ENCODE results near the gene DUSP22.

DUSP22 gene

DNA sequence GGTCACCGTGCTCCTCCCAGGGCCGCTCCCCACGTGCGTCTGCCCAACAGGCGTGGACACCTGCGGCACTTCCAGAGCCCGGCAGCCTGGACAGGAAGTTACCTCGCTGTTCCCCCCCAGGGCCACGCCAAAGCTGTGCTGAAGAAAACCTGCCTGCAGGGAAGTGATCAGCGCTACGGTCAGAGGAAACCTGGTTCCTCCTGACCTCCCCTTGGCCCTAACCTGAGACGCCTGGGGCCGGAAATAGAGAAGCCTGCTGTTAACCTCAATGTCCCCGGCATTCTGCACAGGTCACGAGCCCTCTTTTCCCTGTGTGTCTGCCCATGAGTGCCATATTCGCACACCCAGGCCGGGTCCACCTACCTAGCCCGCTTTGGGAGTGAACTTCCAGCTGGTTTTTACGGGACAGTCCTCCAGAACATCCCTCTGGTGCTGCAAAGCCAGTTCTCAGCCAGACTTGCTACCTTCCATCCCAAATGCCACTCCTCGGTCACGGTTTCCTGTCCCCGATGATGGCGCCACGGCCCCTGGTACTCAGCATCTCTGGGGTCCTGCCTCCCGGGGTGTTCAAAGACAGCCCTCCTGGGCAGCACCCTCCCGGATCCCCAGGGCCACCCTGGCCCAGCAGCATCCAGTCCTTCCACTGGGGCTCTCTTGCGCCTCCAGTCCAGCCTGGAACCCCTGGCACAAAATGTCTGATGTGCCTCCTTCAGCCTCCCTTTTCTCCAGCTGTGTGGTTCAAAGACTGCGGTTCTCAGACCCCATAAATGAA lies 87.3 kb downstream of the DUSP22 start:
- ATAC-seq, result no peak
- TF ChIP-seq ISL1 (CRISPR knock-in tag; IDR thresholded peaks at IDR 0.05) (no peak), ZNF565 (CRISPR knock-in tag; conservative IDR thresholded peaks at IDR 0.05; ENCODE audit: low read depth) (no peak), GLIS3 (CRISPR knock-in tag; IDR thresholded peaks at IDR 0.05) (no peak), ZFP3 (CRISPR knock-in tag; IDR thresholded peaks at IDR 0.05) (no peak)
- TF ChIP-seq, protein P1, sequence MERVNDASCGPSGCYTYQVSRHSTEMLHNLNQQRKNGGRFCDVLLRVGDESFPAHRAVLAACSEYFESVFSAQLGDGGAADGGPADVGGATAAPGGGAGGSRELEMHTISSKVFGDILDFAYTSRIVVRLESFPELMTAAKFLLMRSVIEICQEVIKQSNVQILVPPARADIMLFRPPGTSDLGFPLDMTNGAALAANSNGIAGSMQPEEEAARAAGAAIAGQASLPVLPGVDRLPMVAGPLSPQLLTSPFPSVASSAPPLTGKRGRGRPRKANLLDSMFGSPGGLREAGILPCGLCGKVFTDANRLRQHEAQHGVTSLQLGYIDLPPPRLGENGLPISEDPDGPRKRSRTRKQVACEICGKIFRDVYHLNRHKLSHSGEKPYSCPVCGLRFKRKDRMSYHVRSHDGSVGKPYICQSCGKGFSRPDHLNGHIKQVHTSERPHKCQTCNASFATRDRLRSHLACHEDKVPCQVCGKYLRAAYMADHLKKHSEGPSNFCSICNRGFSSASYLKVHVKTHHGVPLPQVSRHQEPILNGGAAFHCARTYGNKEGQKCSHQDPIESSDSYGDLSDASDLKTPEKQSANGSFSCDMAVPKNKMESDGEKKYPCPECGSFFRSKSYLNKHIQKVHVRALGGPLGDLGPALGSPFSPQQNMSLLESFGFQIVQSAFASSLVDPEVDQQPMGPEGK (CRISPR knock-in tag; IDR thresholded peaks at IDR 0.05; ENCODE audit: borderline replicate concordance), result no peak

DNA sequence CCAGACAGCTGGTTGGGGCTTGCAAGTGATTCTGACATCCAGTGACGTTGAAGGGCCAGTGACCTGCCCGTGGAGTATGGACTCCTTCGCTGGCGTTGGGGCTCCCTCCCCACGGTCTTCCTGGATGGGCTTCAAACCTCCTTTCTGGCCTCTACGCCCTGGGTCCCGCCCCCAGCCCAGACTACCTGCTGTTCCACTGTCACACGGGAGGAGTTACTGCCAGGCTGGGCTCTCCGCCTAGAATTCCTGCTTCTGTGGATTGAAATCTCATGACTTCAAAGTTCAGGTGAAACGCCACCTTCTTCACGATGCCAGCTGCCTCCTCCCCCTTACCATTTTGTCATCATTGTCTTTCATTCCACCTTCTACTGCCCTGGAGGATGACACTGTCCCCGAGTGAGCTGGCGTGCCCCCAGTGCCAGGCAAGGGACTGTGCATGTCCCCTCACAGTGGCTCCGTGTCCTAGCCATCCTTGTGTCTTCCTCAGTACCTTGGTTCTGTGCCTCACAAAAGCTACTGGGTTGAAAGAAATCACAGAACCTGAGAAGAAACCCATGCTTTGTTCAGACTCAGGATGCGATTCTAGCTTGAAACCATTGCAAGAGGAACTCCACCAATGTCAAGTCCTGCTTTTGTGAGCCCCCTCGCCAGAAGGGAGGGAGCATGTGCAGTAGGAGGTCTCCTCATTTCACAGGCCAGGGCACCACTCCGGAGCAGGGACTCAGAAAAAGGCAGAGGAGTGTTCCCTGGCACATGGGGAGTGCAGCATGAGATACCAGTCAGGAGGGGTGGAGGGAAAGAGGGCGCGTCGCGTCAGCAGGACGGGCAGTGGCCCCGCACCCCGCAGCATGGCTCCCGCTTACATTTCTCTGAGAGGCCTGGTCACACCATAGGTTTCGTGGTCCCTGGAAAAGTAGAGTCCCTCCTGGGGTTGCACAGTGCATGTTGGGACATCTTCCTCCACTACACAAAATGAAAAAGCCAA lies 88.2 kb downstream of the DUSP22 start:
- ATAC-seq, result no peak
- TF ChIP-seq PPARA (CRISPR knock-in tag; IDR thresholded peaks at IDR 0.05; ENCODE audit: borderline replicate concordance) (no peak), ZNF8 (CRISPR knock-in tag; IDR thresholded peaks at IDR 0.05) (no peak), TOX (CRISPR knock-in tag; IDR thresholded peaks at IDR 0.05; ENCODE audit: borderline replicate concordance) (no peak), SNAI2 (CRISPR knock-in tag; IDR thresholded peaks at IDR 0.05) (no peak)
- TF ChIP-seq, protein P1 (CRISPR knock-in tag; IDR thresholded peaks at IDR 0.05; ENCODE audit: borderline replicate concordance), result no peak
- TF ChIP-seq, protein P2, sequence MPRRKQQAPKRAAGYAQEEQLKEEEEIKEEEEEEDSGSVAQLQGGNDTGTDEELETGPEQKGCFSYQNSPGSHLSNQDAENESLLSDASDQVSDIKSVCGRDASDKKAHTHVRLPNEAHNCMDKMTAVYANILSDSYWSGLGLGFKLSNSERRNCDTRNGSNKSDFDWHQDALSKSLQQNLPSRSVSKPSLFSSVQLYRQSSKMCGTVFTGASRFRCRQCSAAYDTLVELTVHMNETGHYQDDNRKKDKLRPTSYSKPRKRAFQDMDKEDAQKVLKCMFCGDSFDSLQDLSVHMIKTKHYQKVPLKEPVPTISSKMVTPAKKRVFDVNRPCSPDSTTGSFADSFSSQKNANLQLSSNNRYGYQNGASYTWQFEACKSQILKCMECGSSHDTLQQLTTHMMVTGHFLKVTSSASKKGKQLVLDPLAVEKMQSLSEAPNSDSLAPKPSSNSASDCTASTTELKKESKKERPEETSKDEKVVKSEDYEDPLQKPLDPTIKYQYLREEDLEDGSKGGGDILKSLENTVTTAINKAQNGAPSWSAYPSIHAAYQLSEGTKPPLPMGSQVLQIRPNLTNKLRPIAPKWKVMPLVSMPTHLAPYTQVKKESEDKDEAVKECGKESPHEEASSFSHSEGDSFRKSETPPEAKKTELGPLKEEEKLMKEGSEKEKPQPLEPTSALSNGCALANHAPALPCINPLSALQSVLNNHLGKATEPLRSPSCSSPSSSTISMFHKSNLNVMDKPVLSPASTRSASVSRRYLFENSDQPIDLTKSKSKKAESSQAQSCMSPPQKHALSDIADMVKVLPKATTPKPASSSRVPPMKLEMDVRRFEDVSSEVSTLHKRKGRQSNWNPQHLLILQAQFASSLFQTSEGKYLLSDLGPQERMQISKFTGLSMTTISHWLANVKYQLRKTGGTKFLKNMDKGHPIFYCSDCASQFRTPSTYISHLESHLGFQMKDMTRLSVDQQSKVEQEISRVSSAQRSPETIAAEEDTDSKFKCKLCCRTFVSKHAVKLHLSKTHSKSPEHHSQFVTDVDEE (CRISPR knock-in tag; IDR thresholded peaks at IDR 0.05), result no peak

DNA sequence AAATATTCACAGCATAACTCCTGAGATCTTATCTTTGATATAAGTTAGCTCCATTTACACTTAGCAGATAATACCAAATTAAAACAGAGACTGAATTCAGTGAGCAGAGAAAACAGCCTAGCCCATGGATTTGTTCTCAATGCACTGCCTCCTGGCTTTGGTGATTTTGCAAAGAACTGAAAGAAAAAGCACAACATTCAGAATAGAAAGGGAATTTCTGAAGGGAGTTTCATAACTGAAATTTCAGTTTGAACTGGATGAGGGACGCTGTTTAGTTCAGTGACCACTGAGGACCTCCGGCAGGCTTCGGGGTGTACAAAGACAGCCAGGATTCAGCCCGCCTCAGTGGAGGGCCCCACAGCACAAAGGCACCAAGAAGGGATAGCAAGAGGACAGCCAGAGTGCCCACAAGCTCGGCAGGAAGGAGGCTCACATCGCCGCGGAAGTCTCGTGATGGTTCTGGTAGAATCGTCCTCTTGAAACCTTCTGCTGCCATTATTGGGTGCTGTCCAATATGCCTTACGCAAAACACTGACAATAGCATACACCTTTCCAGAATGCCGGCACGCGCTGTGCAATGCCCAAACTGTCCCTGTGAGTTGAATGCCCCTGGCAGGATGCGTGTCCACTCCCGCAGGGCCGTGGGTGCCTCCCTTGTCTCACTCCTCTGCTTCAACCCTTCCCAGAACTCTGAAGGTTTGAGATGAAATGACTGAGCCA lies 89.6 kb downstream of the DUSP22 start:
- ATAC-seq, result no peak
- TF ChIP-seq ESRRG (CRISPR knock-in tag; IDR thresholded peaks at IDR 0.05) (no peak), ZNF565 (CRISPR knock-in tag; conservative IDR thresholded peaks at IDR 0.05; ENCODE audit: low read depth) (no peak), TOX (CRISPR knock-in tag; IDR thresholded peaks at IDR 0.05; ENCODE audit: borderline replicate concordance) (no peak), PPARA (CRISPR knock-in tag; IDR thresholded peaks at IDR 0.05; ENCODE audit: borderline replicate concordance) (no peak), BACH2 (CRISPR knock-in tag; IDR thresholded peaks at IDR 0.05; ENCODE audit: borderline replicate concordance) (no peak), ISL1 (CRISPR knock-in tag; IDR thresholded peaks at IDR 0.05) (no peak), OSR1 (CRISPR knock-in tag; IDR thresholded peaks at IDR 0.05) (no peak), ZFP3 (CRISPR knock-in tag; IDR thresholded peaks at IDR 0.05) (no peak), ZFP30 (CRISPR knock-in tag; IDR thresholded peaks at IDR 0.05) (no peak), SNAI2 (CRISPR knock-in tag; IDR thresholded peaks at IDR 0.05) (no peak), ARNTL (CRISPR knock-in tag; IDR thresholded peaks at IDR 0.05; ENCODE audit: borderline replicate concordance, low read depth) (no peak), CSDC2 (CRISPR knock-in tag; IDR thresholded peaks at IDR 0.05) (no peak)
- TF ChIP-seq, protein P3, sequence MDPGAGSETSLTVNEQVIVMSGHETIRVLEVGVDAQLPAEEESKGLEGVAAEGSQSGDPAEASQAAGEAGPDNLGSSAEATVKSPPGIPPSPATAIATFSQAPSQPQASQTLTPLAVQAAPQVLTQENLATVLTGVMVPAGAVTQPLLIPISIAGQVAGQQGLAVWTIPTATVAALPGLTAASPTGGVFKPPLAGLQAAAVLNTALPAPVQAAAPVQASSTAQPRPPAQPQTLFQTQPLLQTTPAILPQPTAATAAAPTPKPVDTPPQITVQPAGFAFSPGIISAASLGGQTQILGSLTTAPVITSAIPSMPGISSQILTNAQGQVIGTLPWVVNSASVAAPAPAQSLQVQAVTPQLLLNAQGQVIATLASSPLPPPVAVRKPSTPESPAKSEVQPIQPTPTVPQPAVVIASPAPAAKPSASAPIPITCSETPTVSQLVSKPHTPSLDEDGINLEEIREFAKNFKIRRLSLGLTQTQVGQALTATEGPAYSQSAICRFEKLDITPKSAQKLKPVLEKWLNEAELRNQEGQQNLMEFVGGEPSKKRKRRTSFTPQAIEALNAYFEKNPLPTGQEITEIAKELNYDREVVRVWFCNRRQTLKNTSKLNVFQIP (CRISPR knock-in tag; IDR thresholded peaks at IDR 0.05; ENCODE audit: borderline replicate concordance, low read depth), result no peak
- TF ChIP-seq, protein P4, sequence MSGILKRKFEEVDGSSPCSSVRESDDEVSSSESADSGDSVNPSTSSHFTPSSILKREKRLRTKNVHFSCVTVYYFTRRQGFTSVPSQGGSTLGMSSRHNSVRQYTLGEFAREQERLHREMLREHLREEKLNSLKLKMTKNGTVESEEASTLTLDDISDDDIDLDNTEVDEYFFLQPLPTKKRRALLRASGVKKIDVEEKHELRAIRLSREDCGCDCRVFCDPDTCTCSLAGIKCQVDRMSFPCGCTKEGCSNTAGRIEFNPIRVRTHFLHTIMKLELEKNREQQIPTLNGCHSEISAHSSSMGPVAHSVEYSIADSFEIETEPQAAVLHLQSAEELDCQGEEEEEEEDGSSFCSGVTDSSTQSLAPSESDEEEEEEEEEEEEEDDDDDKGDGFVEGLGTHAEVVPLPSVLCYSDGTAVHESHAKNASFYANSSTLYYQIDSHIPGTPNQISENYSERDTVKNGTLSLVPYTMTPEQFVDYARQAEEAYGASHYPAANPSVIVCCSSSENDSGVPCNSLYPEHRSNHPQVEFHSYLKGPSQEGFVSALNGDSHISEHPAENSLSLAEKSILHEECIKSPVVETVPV (CRISPR knock-in tag; IDR thresholded peaks at IDR 0.05), result no peak
- TF ChIP-seq, protein P5, sequence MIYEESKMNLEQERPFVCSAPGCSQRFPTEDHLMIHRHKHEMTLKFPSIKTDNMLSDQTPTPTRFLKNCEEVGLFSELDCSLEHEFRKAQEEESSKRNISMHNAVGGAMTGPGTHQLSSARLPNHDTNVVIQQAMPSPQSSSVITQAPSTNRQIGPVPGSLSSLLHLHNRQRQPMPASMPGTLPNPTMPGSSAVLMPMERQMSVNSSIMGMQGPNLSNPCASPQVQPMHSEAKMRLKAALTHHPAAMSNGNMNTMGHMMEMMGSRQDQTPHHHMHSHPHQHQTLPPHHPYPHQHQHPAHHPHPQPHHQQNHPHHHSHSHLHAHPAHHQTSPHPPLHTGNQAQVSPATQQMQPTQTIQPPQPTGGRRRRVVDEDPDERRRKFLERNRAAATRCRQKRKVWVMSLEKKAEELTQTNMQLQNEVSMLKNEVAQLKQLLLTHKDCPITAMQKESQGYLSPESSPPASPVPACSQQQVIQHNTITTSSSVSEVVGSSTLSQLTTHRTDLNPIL (CRISPR knock-in tag; IDR thresholded peaks at IDR 0.05; ENCODE audit: low read depth), result no peak
